SU-DHL-6 (cell line): ENCODE results near the gene NUP210.

Source experiments
- H2AFZ ChIP-seq: fragments of 200-600 bp; sonication (generic); 2 replicates; pipeline ENCODE4 v1.6.1; 2014; ENCODE audit warnings: low read depth, mild to moderate bottlenecking, moderate library complexity, mixed read lengths, antibody characterized with exemption, low read length; ENCODE audit not compliant: severe bottlenecking
- H3F3A ChIP-seq: fragments of 200-600 bp; shearing (Covaris generic); 2 replicates; pipeline ENCODE4 v1.6.0; 2016; ENCODE audit warnings: antibody characterized with exemption, mild to moderate bottlenecking; ENCODE audit not compliant: insufficient read depth
- H3K27ac ChIP-seq: fragments of 200-600 bp; sonication (generic); 2 replicates; pipeline ENCODE4 v1.5.1; 2016; ENCODE audit warnings: low read depth, mild to moderate bottlenecking, low read length, moderate library complexity, mixed read lengths
- H3K27me3 ChIP-seq: fragments of 200-600 bp; sonication (generic), shearing (Covaris generic); 2 replicates; pipeline ENCODE4 v1.6.0; 2014; ENCODE audit warnings: mild to moderate bottlenecking, low read length
- H3K36me3 ChIP-seq: fragments of 200-600 bp; sonication (generic); 2 replicates; pipeline ENCODE4 v1.6.1; 2014; ENCODE audit warnings: mild to moderate bottlenecking, low read length, mixed read lengths
- H3K4me2 ChIP-seq: fragments of 300-600, 200-600 bp; shearing (Covaris generic), sonication (generic); 2 replicates; pipeline ENCODE4 v1.6.0; 2014; ENCODE audit warnings: low read length, low read depth, mild to moderate bottlenecking; ENCODE audit not compliant: poor library complexity, severe bottlenecking
- H3K4me3 ChIP-seq: fragments of 200-600 bp; sonication (generic); 2 replicates; pipeline ENCODE4 v1.5.1; 2014; ENCODE audit warnings: antibody characterized with exemption, low read length, mild to moderate bottlenecking, mixed read lengths; ENCODE audit not compliant: insufficient read depth, poor library complexity, severe bottlenecking
- H3K79me2 ChIP-seq: fragments of 200-600 bp; sonication (generic); 2 replicates; pipeline ENCODE4 v1.6.1; 2014; ENCODE audit warnings: mild to moderate bottlenecking, low read length, moderate library complexity; ENCODE audit not compliant: insufficient read depth
- H3K9ac ChIP-seq: fragments of 200-600 bp; sonication (generic); 2 replicates; pipeline ENCODE4 v1.7.0; 2014; ENCODE audit warnings: mild to moderate bottlenecking, low read length
- H3K9me2 ChIP-seq: fragments of 200-600 bp; sonication (generic); replicated peaks from 2 replicates; pipeline ENCODE4 v1.6.1; 2014; ENCODE audit warnings: low read length; ENCODE audit not compliant: insufficient read depth
- H3K9me3 ChIP-seq: fragments of 200-600 bp; sonication (generic); 2 replicates; pipeline ENCODE4 v1.6.1; 2014; ENCODE audit warnings: low read length, mixed read lengths; ENCODE audit not compliant: insufficient read depth
- H4K20me1 ChIP-seq: fragments of 200-600 bp; sonication (generic); 2 replicates; pipeline ENCODE4 v1.6.1; 2014; ENCODE audit warnings: low read depth, mild to moderate bottlenecking, antibody characterized with exemption, low read length, moderate library complexity, mixed read lengths
- CTCF ChIP-seq: fragments of 200-600 bp; sonication (generic); IDR thresholded peaks from one replicate; pipeline ENCODE4 v1.5.1; 2017; ENCODE audit warnings: antibody characterized with exemption, mild to moderate bottlenecking, low read length, moderate library complexity; ENCODE audit not compliant: insufficient read depth, poor library complexity, severe bottlenecking
- EZH2phosphoT487 ChIP-seq: fragments of 200-600 bp; sonication (generic), shearing (Covaris generic); conservative IDR thresholded peaks from 2 replicates; pipeline ENCODE4 v1.6.1; 2018; ENCODE audit warnings: mild to moderate bottlenecking, antibody characterized with exemption, low read length, moderate library complexity, mixed read lengths

The NUP210 gene

GRCh38 chr3:13389378-13389777, 30.7 kb downstream of the NUP210 start:
- H3K9me2 ChIP-seq, result no peaks in the 10 kb centered on the region
- H3K36me3 ChIP-seq, result peaks cover 30% of the 10 kb centered on the region
- no peak overlapping the region for H3K4me3 ChIP-seq
- peaks cover 7% of the 10 kb centered on the region; the same call in 1 of the 2 replicates for H4K20me1 ChIP-seq
- no peaks in the 10 kb centered on the region for H3K27me3 ChIP-seq
- no peak overlapping the region for H3K4me2 ChIP-seq
- no peak overlapping the region for H3K9ac ChIP-seq
- no peak overlapping the region for H2AFZ ChIP-seq
- H3K9me3 ChIP-seq, result no peaks in the 10 kb centered on the region
- H3F3A ChIP-seq, result no peaks in the 10 kb centered on the region
- no peak for TF ChIP-seq EZH2phosphoT487
- TF ChIP-seq CTCF, result no peak
- H3K79me2 ChIP-seq, result peaks cover 3% of the 10 kb centered on the region; the same call in 1 of the 2 replicates
- no peak overlapping the region for H3K27ac ChIP-seq

DNA sequence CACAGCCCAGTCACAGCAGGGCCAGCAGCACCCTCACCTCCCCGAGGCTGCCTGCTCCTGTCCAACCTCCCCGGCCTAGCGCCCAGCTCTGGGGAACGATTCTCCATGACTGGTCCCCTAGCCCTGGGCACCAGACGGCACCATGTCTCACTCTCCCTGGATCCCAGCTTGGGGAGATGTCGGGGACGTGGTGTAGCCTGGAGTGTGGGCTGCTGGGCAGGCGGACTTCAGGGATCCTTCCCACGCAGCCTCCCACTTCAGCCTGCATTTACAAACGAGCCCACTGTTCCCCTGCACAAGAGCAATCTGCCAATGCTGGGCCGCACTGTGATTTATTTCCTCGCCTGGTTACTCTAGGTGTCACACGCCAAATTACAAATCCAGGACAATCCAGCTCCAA, 31.3 kb downstream of the NUP210 start:
- Histone ChIP-seq H3K36me3 (peaks cover 33% of the 10 kb centered on the region), H3K9ac (no peak overlapping the region), H3F3A (no peaks in the 10 kb centered on the region), H3K9me3 (no peaks in the 10 kb centered on the region), H2AFZ (no peak overlapping the region), H4K20me1 (peaks cover 7% of the 10 kb centered on the region; the same call in 1 of the 2 replicates), H3K4me3 (no peak overlapping the region), H3K27ac (no peak overlapping the region), H3K27me3 (no peaks in the 10 kb centered on the region), H3K4me2 (no peak overlapping the region), H3K79me2 (peaks cover 3% of the 10 kb centered on the region; the same call in 1 of the 2 replicates), H3K9me2 (no peaks in the 10 kb centered on the region)
- TF ChIP-seq EZH2phosphoT487 (no peak), CTCF (no peak)

DNA sequence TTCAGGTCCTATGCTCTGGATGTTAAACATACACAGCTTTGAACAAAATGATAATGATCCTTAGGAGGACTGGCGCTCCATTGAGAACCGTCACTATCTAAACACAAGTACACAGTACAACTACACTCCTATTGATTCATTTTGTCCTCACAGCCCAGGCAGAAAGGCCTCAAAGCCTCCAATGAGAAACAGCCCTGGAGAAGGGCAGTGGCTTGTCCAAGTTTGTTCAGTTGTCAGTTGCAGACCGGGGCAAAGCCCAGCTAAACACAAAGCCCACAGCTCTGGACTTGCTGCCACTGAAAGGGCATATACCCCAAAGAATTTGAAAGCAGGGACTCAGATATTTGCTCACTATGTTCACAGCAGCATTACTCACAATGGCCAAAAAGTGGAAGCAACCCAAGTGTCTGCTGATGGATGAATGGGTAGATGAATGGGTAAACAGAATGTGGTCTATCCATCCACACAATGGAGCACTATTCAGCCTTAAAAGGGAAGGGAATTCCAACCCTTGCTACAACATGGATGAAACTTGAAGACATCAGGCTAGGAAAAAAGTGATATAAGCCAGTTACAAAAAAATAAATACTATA, 34.7 kb downstream of the NUP210 start:
- Histone ChIP-seq H3K9me2 (no peaks in the 10 kb centered on the region), H3K9ac (no peak overlapping the region), H3K79me2 (no peaks in the 10 kb centered on the region), H2AFZ (no peak overlapping the region), H3K27ac (no peak overlapping the region), H3K4me3 (no peak overlapping the region), H3K4me2 (no peak overlapping the region), H3K27me3 (no peaks in the 10 kb centered on the region), H3K9me3 (no peaks in the 10 kb centered on the region), H3F3A (no peaks in the 10 kb centered on the region), H3K36me3 (peaks cover 40% of the 10 kb centered on the region), H4K20me1 (no peaks in the 10 kb centered on the region; the same call in 1 of the 2 replicates)
- TF ChIP-seq EZH2phosphoT487 (no peak), CTCF (no peak)
